ENCODE results near the gene ZNF385B.

ZNF385B gene

DNA sequence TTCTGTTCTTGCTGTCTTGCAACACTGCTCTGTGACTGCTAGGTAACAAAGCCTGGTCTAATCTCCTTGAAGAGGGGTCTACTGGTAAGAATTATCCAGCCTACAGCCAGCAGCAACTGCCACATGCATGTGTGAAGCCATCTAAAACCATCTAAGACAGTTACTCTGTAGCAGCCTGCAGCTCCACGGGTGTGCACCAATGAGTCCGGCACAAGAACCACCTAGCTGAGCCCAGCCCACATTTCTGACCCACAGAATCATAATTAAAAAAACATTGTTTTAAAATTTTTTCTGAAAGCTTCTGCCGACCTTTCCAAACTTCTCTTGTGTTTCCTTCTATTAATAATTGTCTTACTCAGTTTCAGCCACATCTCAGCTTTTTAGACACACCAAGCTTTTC lies 102.8 kb downstream of the ZNF385B start:
- Mint-ChIP-seq H3K4me3 (no peak overlapping the region), H3K27ac (no peak overlapping the region)
- no peak for ATAC-seq

GRCh38 chr2:179751163-179751809 lies 110.1 kb downstream of the ZNF385B start:
- Mint-ChIP-seq H3K27ac (no peak overlapping the region), H3K9me3 (no peaks in the 10 kb centered on the region), H3K36me3 (no peaks in the 10 kb centered on the region), H3K4me3 (no peak overlapping the region), H3K27me3 (no peaks in the 10 kb centered on the region), H3K4me1 (no peaks in the 10 kb centered on the region)
- no peak for ATAC-seq

More for the DNA sequence above, 102.8 kb downstream of the ZNF385B start:
- Mint-ChIP-seq H3K36me3 (no peaks in the 10 kb centered on the region), H3K4me1 (no peaks in the 10 kb centered on the region), H3K9me3 (peaks cover 11% of the 10 kb centered on the region), H3K27me3 (no peaks in the 10 kb centered on the region)

DNA sequence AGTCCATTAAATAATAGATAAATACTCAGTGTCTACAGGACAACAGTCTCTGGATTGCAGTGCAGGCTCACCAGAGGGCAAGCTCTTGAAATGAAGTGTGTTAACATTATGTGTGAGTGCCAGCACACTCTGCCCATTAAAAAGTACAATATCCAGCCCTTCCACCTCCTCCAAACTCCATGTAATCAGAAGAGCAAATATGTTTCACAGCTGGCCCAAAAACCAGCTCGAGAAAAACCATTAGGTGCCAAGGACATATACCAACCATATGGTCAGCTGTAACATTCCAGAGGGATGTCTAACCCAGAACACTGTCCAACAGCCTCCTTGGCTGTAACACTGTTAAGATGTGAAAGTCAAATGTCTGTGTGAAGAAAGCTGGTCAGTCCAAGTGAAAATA lies 112.2 kb downstream of the ZNF385B start:
- no peaks in the 10 kb centered on the region for H3K4me1 Mint-ChIP-seq
- ATAC-seq: no peak
- H3K4me3 Mint-ChIP-seq: no peak overlapping the region
- H3K36me3 Mint-ChIP-seq: no peaks in the 10 kb centered on the region
- H3K27ac Mint-ChIP-seq: no peak overlapping the region
- H3K27me3 Mint-ChIP-seq: no peaks in the 10 kb centered on the region
- no peaks in the 10 kb centered on the region for H3K9me3 Mint-ChIP-seq

GRCh38 chr2:179746981-179747380 lies 114.4 kb downstream of the ZNF385B start:
- no peak for ATAC-seq

DNA sequence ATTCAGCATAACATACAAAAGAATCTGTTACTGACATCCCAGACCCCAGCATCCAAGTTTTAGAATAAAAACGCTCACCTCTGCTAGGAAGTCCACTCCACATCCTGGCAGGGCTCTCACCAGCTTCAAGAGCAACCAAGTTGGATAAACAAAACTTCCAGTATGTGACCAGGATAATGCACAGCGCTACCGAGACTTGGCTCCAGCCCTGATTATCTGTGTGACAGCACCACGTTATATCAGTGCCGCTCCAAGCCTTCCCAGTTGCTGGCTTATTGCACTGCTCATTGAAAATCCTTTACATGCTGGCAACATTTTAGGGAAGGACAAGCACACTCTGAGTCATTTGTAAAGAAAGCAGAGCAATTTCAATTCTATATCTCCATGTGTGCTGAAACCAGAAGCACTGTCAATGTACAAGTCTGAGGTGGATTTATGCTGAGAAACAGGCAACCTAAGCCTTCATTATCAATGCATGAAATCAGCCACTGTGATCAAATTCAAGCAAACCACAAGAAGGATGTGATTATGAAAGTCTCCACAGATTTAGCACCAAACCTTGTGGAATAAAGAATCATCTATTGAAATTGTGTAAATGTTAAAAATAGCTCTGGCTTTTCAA lies 115.7 kb downstream of the ZNF385B start:
- H3K27ac Mint-ChIP-seq: no peak overlapping the region
- no peaks in the 10 kb centered on the region for H3K36me3 Mint-ChIP-seq
- no peaks in the 10 kb centered on the region for H3K4me1 Mint-ChIP-seq
- no peak overlapping the region for H3K4me3 Mint-ChIP-seq
- no peaks in the 10 kb centered on the region for H3K9me3 Mint-ChIP-seq
- no peak for ATAC-seq
- H3K27me3 Mint-ChIP-seq: peaks cover 10% of the 10 kb centered on the region

More at GRCh38 chr2:179746981-179747380, 114.4 kb downstream of the ZNF385B start:
- no peaks in the 10 kb centered on the region for H3K36me3 Mint-ChIP-seq
- no peaks in the 10 kb centered on the region for H3K27me3 Mint-ChIP-seq
- no peaks in the 10 kb centered on the region for H3K4me1 Mint-ChIP-seq
- no peak overlapping the region for H3K4me3 Mint-ChIP-seq
- no peak overlapping the region for H3K27ac Mint-ChIP-seq
- no peaks in the 10 kb centered on the region for H3K9me3 Mint-ChIP-seq

DNA sequence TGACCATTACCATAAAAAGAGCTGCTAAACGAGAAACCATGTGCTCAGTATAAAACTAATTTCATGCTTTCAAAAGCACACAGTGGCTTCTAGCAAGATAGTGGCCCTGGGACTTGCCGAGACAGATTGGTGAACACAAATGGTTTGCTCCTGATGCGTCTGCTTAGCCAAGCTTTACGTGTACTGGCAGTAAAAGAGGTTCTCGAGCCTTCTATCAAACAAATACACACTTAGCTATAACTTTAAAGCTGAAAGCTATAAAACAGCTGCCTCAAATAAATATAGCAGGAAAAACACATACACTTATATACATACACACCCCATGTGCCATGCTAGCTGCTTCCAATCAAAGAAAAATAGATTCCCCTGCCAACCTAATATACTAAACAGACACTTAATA lies 117.0 kb downstream of the ZNF385B start:
- H3K4me3 Mint-ChIP-seq: no peak overlapping the region

DNA sequence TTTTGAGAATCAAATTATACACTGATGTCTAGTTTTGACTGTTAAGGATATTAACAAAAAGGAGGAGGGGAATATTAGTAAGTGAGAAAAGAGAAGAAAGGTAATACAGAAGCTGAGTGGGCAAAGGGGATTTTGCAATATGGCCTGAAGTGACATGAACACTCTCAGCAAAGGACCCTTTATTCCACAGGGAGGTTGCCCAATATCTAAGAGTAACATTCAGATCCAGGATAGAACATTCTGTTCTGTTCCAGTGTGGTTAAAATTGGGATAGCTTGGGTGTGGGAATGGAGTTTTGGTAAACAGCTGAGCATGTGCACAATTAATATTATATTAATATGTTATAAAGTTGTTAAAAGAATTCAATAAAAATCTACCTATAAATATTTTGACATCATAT lies 120.1 kb downstream of the ZNF385B start:
- ATAC-seq: no peak
- no peak overlapping the region for H3K4me3 Mint-ChIP-seq
- H3K27me3 Mint-ChIP-seq: peaks cover 18% of the 10 kb centered on the region
- no peak overlapping the region for H3K27ac Mint-ChIP-seq
- no peaks in the 10 kb centered on the region for H3K36me3 Mint-ChIP-seq
- H3K9me3 Mint-ChIP-seq: no peaks in the 10 kb centered on the region
- H3K4me1 Mint-ChIP-seq: no peaks in the 10 kb centered on the region

More for the DNA sequence above, 117.0 kb downstream of the ZNF385B start:
- Mint-ChIP-seq H3K9me3 (no peaks in the 10 kb centered on the region), H3K27me3 (peaks cover 18% of the 10 kb centered on the region), H3K4me1 (no peaks in the 10 kb centered on the region), H3K36me3 (no peaks in the 10 kb centered on the region), H3K27ac (no peak overlapping the region)
- no peak for ATAC-seq

DNA sequence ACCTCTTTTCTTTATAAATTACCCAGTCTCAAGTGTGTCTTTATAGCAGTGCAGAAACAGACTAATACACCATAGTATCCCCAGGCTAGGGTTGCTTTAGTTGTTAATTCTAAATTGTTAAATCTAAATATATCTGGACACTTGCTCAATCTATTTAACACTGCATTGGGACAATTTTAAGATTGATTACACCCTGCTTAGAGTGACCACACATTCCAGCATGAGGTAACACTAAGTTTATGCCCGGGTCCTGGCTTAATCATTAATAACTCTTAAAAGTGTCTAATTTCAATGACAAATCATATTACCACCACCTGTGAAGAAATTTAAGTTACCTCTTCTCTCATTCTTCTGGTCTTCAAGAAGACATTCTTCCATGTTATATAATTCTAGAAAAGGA lies 131.4 kb downstream of the ZNF385B start:
- H3K4me3 Mint-ChIP-seq: no peak overlapping the region
- ATAC-seq: no peak
- H3K4me1 Mint-ChIP-seq: no peaks in the 10 kb centered on the region
- H3K27me3 Mint-ChIP-seq: no peaks in the 10 kb centered on the region
- H3K36me3 Mint-ChIP-seq: no peaks in the 10 kb centered on the region
- H3K9me3 Mint-ChIP-seq: no peaks in the 10 kb centered on the region
- H3K27ac Mint-ChIP-seq: no peak overlapping the region

DNA sequence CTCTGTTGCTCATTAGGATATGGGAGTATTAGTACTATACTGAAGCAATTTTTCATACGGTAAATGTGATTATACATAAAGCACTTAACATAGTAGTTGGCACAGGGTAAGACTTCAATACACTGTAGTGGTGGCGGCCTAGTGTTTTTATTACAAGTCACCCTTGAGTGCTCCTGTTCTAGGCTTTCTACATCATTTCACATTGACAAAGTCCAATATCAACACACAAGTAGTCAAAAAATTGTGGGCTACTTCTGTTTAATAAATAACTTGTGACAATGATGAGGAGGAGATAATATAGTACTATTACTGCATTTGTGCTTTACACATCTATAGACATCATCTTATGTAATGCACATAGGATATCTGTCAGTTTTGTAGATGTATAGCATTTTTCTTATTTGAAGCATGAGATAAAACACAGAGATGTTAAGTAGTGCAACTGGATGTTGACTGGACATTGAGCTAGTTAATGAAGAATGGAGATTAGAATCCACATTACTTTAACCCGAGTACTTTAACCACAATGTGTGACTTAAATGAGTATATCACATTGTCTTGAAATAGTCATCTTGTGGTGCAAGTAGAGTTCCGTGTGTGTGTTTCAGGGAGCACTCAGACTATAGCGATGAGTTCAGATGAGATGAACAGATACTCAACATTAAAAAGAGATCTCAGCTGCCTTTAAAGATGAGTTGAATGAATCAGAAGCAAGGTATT lies 134.8 kb downstream of the ZNF385B start:
- Mint-ChIP-seq H3K4me3 (no peak overlapping the region), H3K36me3 (no peaks in the 10 kb centered on the region), H3K27me3 (no peaks in the 10 kb centered on the region), H3K9me3 (no peaks in the 10 kb centered on the region), H3K27ac (no peak overlapping the region), H3K4me1 (no peaks in the 10 kb centered on the region)
- no peak for ATAC-seq

- no peak overlapping the region for H3K27ac Mint-ChIP-seq
- H3K9me3 Mint-ChIP-seq: no peaks in the 10 kb centered on the region
- ATAC-seq: no peak
- H3K27me3 Mint-ChIP-seq: peaks cover 8% of the 10 kb centered on the region
- H3K4me1 Mint-ChIP-seq: no peaks in the 10 kb centered on the region
- H3K4me3 Mint-ChIP-seq: no peak overlapping the region
- no peaks in the 10 kb centered on the region for H3K36me3 Mint-ChIP-seq
Measured at GRCh38 chr2:179724403-179724802, 137.0 kb downstream of the ZNF385B start.

DNA sequence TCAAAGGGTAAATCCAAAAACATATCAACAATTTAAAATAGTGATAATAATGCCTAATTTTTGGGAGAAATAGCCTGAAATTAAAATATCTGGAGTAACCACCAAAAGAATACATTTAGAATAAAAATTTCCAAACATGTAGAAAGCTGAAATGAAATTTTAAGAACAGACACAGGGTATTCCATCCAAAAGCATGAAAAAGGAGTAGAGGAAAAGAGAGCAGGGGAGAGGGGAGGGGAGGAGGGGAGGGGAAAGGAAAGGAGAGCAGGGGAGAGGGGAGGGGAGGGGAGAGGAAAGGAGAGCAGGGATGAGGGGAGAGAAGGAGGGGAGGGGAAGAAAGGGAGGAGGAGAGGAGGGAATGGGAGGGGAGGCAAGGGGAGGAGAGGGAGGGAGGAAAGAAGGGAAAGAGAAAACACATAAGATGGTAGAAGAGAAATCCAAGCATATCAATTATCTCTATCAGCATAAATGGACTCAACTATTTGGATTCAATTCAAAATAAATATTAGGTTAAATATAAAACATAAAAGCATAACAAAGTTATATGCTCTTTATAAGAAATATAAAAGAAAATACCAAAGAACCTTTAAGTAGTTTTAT lies 141.1 kb downstream of the ZNF385B start:
- no peak for ATAC-seq
- Mint-ChIP-seq H3K27ac (no peak overlapping the region), H3K27me3 (peaks cover 8% of the 10 kb centered on the region), H3K4me1 (no peaks in the 10 kb centered on the region), H3K4me3 (no peak overlapping the region), H3K36me3 (no peaks in the 10 kb centered on the region), H3K9me3 (no peaks in the 10 kb centered on the region)

- H3K36me3 Mint-ChIP-seq: no peaks in the 10 kb centered on the region
- H3K27ac Mint-ChIP-seq: no peak overlapping the region
- peaks cover 8% of the 10 kb centered on the region for H3K27me3 Mint-ChIP-seq
- no peak for ATAC-seq
- H3K4me3 Mint-ChIP-seq: no peak overlapping the region
- no peaks in the 10 kb centered on the region for H3K9me3 Mint-ChIP-seq
- H3K4me1 Mint-ChIP-seq: no peaks in the 10 kb centered on the region
Measured at GRCh38 chr2:179715871-179716270, 145.5 kb downstream of the ZNF385B start.

- Mint-ChIP-seq H3K4me1 (no peaks in the 10 kb centered on the region), H3K27ac (no peak overlapping the region), H3K4me3 (no peak overlapping the region), H3K9me3 (no peaks in the 10 kb centered on the region), H3K27me3 (peaks cover 5% of the 10 kb centered on the region), H3K36me3 (no peaks in the 10 kb centered on the region)
- no peak for ATAC-seq
Measured at GRCh38 chr2:179715196-179715595, 146.2 kb downstream of the ZNF385B start.

GRCh38 chr2:179712825-179713224 lies 148.6 kb downstream of the ZNF385B start:
- H3K27me3 Mint-ChIP-seq: no peaks in the 10 kb centered on the region
- no peak overlapping the region for H3K4me3 Mint-ChIP-seq
- no peak overlapping the region for H3K27ac Mint-ChIP-seq
- H3K4me1 Mint-ChIP-seq: no peaks in the 10 kb centered on the region
- H3K36me3 Mint-ChIP-seq: no peaks in the 10 kb centered on the region
- ATAC-seq: no peak
- no peaks in the 10 kb centered on the region for H3K9me3 Mint-ChIP-seq

DNA sequence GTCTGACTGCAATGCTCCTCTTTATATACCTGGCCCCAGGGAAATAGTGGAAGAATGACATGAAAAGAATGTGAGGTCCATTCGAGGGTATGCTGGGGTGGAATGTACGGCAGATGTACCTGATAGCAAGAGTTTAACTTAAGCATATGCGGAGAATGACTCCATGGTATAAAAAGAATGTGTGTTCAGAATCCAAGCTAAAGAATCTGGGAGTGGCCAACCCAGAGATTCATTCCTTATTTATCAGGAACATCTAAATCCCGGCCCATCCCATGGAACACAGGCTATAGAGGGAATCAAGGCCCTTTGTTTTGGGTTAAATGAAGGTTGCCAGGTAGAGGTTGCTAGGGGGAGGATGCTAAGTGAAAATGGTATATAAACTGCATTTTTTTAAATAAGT lies 150.0 kb downstream of the ZNF385B start:
- Mint-ChIP-seq H3K9me3 (no peaks in the 10 kb centered on the region), H3K36me3 (no peaks in the 10 kb centered on the region), H3K27ac (no peak overlapping the region), H3K27me3 (no peaks in the 10 kb centered on the region), H3K4me3 (no peak overlapping the region), H3K4me1 (no peaks in the 10 kb centered on the region)
- no peak for ATAC-seq

All from stimulated activated memory B cell treated with anti-CD40 and anti-IgM and Interleukin-4, amounts not matched to agents 10 μg/mL and 1 μg/mL and 100 μg/mL, for 72 hours (primary cell).